OCI-LY3 (cell line): ENCODE data around the gene FTO.

ENCODE experiments used
- H2AFZ ChIP-seq: fragments of 200-600, 300-600 bp; shearing (Covaris generic); 2 replicates; pipeline ENCODE4 v1.6.0; 2014; ENCODE audit warnings: antibody characterized with exemption, low read depth, low read length
- H3K27ac ChIP-seq: fragments of 200-600, 300-600 bp; sonication (generic); 2 replicates; pipeline ENCODE4 v1.5.1; 2014; ENCODE audit warnings: mild to moderate bottlenecking, low read length, moderate library complexity, mixed read lengths
- H3K27me3 ChIP-seq: fragments of 200-600, 300-600 bp; sonication (generic); 2 replicates; pipeline ENCODE4 v1.6.1; 2014; ENCODE audit warnings: low read depth, low read length, mixed read lengths
- H3K36me3 ChIP-seq: fragments of 200-600, 300-600 bp; sonication (generic); replicated peaks from 2 replicates; pipeline ENCODE3; 2014; ENCODE audit warnings: low read depth, low read length, mixed read lengths
- H3K4me1 ChIP-seq: fragments of 300-600, 200-600 bp; sonication (generic); 2 replicates; pipeline ENCODE4 v1.6.1; 2014; ENCODE audit warnings: low read length, mixed read lengths
- H3K4me2 ChIP-seq: fragments of 200-600, 300-600 bp; sonication (generic); 2 replicates; pipeline ENCODE4 v1.6.1; 2014; ENCODE audit warnings: low read length, mixed read lengths
- H3K4me3 ChIP-seq: fragments of 300-600, 200-600 bp; sonication (generic); 2 replicates; pipeline ENCODE4 v1.5.1; 2014; ENCODE audit warnings: antibody characterized with exemption, mild to moderate bottlenecking, low read length, moderate library complexity
- H3K79me2 ChIP-seq: fragments of 300-600, 200-600 bp; shearing (Covaris generic); 2 replicates; pipeline ENCODE4 v1.6.1; 2014; ENCODE audit warnings: mild to moderate bottlenecking, low read length, mixed read lengths
- H3K9ac ChIP-seq: fragments of 300-600, 200-600 bp; shearing (Covaris generic); 2 replicates; pipeline ENCODE4 v1.6.0; 2014; ENCODE audit warnings: mild to moderate bottlenecking, low read length, moderate library complexity
- H3K9me3 ChIP-seq: fragments of 200-600, 300-600 bp; shearing (Covaris generic); 2 replicates; pipeline ENCODE4 v1.6.1; 2014; ENCODE audit warnings: low read length, mixed read lengths; ENCODE audit not compliant: insufficient read depth
- H4K20me1 ChIP-seq: fragments of 200-600, 300-600 bp; sonication (generic); 2 replicates; pipeline ENCODE4 v1.6.1; 2016; ENCODE audit warnings: low read length, mixed read lengths; ENCODE audit not compliant: insufficient read depth
- EZH2phosphoT487 ChIP-seq: fragments of 200-600 bp; shearing (Covaris generic); IDR thresholded peaks from 2 replicates; pipeline ENCODE4 v1.6.1; 2018; ENCODE audit warnings: antibody characterized with exemption, mixed run types, low read depth
- TF ChIP-seq, protein P1 (sequence below): fragments of 200-600, 300-600 bp; sonication (generic); IDR thresholded peaks from 2 replicates; pipeline ENCODE4 v1.5.1; 2014; ENCODE audit warnings: antibody characterized with exemption, low read length, low read depth

FTO gene

DNA sequence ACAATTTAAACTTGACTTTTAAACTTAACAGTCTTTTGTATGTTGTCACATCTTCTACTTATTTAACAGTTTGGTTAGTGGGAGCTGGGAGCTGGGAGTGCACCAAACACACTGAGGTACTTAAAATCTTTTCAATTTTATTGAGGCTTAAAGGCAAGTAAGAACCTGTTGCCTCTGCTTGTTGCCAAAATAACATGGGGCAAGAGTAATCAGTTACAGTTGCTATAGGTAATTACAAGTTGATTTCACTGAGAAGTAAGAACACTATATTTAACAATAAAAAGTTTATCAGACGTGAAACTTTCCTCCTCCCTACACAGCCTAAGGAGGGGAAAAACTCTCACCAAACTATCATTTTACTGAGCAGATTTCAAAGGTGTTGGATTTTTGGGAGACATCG lies 135.2 kb downstream of the FTO start:
- no peak overlapping the region for H2AFZ ChIP-seq
- H3K9me3 ChIP-seq, result no peaks in the 10 kb centered on the region
- H3K4me3 ChIP-seq, result no peak overlapping the region
- H3K4me2 ChIP-seq, result no peak overlapping the region
- no peaks in the 10 kb centered on the region for H3K79me2 ChIP-seq
- no peak for TF ChIP-seq EZH2phosphoT487
- TF ChIP-seq, protein P1, sequence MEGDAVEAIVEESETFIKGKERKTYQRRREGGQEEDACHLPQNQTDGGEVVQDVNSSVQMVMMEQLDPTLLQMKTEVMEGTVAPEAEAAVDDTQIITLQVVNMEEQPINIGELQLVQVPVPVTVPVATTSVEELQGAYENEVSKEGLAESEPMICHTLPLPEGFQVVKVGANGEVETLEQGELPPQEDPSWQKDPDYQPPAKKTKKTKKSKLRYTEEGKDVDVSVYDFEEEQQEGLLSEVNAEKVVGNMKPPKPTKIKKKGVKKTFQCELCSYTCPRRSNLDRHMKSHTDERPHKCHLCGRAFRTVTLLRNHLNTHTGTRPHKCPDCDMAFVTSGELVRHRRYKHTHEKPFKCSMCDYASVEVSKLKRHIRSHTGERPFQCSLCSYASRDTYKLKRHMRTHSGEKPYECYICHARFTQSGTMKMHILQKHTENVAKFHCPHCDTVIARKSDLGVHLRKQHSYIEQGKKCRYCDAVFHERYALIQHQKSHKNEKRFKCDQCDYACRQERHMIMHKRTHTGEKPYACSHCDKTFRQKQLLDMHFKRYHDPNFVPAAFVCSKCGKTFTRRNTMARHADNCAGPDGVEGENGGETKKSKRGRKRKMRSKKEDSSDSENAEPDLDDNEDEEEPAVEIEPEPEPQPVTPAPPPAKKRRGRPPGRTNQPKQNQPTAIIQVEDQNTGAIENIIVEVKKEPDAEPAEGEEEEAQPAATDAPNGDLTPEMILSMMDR, result no peak
- H4K20me1 ChIP-seq, result no peaks in the 10 kb centered on the region
- no peaks in the 10 kb centered on the region for H3K27me3 ChIP-seq
- no peaks in the 10 kb centered on the region for H3K36me3 ChIP-seq
- H3K4me1 ChIP-seq, result 0 out of 2 replicates have a peak, but pooled peaks cover 7% of the 10 kb centered on the region
- no peak overlapping the region for H3K27ac ChIP-seq
- H3K9ac ChIP-seq, result no peak overlapping the region

DNA sequence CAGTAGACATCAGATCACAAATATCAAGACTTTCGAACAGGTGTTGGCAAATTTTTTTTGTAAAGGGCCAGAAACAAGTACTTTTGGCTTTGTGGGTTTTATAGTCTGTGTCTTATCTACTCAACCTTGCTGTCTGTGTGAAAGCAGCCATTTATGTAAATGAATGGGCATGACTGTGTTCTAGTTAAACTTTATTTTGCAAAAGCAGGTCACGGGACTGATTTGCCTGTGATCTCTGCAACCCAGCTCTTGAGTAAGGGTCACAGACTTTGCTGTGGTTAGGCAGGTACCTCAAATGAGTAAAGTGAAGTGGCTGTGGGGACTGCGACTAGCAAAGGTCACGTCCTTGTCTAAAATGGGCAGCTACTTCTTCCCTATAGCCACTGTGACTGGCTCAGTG lies 136.5 kb downstream of the FTO start:
- no peak overlapping the region for H3K4me3 ChIP-seq
- TF ChIP-seq EZH2phosphoT487, result no peak
- TF ChIP-seq, protein P1, result no peak
- H3K27me3 ChIP-seq, result no peaks in the 10 kb centered on the region

DNA sequence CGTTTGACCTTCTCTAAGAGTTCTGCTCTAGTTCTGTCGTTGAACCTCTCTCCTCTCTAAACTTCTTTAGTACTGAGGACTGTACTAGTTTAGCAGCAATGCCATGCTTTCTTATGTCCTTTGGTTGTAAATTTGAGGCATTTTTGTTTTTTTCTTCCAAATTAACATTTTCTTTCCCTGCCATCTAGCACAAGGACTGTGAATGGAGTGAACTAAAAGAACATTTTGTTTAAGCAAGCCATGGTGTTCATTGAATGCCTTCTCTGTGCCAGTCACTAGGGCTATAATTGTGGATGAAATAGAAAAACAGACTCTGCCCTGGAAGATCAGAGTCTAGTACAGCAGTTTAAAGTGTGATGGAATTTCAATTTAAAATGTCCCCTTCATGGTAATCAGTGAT lies 137.9 kb downstream of the FTO start:
- H3K79me2 ChIP-seq, result no peaks in the 10 kb centered on the region
- H3K4me3 ChIP-seq, result no peak overlapping the region
- no peaks in the 10 kb centered on the region for H3K9me3 ChIP-seq
- no peak overlapping the region for H2AFZ ChIP-seq
- H3K36me3 ChIP-seq, result no peaks in the 10 kb centered on the region
- H3K27ac ChIP-seq, result no peak overlapping the region
- TF ChIP-seq EZH2phosphoT487, result no peak
- TF ChIP-seq, protein P1, result no peak
- no peak overlapping the region for H3K9ac ChIP-seq
- no peaks in the 10 kb centered on the region for H4K20me1 ChIP-seq
- H3K4me1 ChIP-seq, result 0 out of 2 replicates have a peak, but pooled peaks cover 7% of the 10 kb centered on the region
- H3K4me2 ChIP-seq, result no peak overlapping the region
- H3K27me3 ChIP-seq, result no peaks in the 10 kb centered on the region

More for the DNA sequence above, 136.5 kb downstream of the FTO start:
- Histone ChIP-seq H3K4me1 (0 out of 2 replicates have a peak, but pooled peaks cover 7% of the 10 kb centered on the region), H2AFZ (no peak overlapping the region), H3K27ac (no peak overlapping the region), H3K36me3 (no peaks in the 10 kb centered on the region), H3K4me2 (no peak overlapping the region), H4K20me1 (no peaks in the 10 kb centered on the region), H3K9me3 (no peaks in the 10 kb centered on the region), H3K79me2 (no peaks in the 10 kb centered on the region), H3K9ac (no peak overlapping the region)

DNA sequence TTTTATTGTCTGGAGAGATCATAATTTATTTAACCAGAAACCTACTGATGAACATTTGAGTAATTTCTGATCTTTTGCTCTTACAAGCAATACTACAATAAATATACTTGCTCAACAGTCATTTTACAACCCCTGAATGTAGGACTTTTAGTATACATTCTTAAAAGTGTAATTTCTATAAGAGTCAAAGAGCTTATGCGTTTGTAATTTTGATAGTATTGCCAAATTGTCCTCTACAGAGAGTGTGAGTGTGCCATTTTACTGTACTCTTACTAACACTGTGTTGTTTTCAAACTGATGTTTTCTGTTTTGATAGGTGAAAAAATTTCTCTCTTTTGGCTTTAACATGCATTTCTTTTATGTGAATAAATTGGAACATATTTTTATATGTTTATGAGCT lies 139.1 kb downstream of the FTO start:
- H3K4me1 ChIP-seq, result 0 out of 2 replicates have a peak, but pooled peaks cover 7% of the 10 kb centered on the region
- TF ChIP-seq, protein P1, result no peak
- no peak for TF ChIP-seq EZH2phosphoT487
- no peak overlapping the region for H3K27ac ChIP-seq
- H4K20me1 ChIP-seq, result no peaks in the 10 kb centered on the region
- H3K9me3 ChIP-seq, result no peaks in the 10 kb centered on the region
- no peaks in the 10 kb centered on the region for H3K27me3 ChIP-seq
- H3K9ac ChIP-seq, result no peak overlapping the region
- no peak overlapping the region for H3K4me3 ChIP-seq
- no peak overlapping the region for H3K4me2 ChIP-seq
- H2AFZ ChIP-seq, result no peak overlapping the region
- H3K36me3 ChIP-seq, result no peaks in the 10 kb centered on the region
- no peaks in the 10 kb centered on the region for H3K79me2 ChIP-seq
